Hepatocyte (in vitro differentiated cells): ENCODE results near the gene HECTD1. TPM values are rescaled to one million over a fixed set of nuclear protein-coding genes. Genes with fewer than 3 reads are reported as not detected.

ENCODE experiments used
- DNase-seq: peaks from one replicate; pipeline ENCODE4 v3.0.0-alpha.2; 2016; ENCODE audit warnings: low spot score
- H2AFZ ChIP-seq: fragments of 200-600 bp; sonication (generic); 2 replicates; pipeline ENCODE4 v1.6.0; 2016; ENCODE audit warnings: antibody characterized with exemption, mild to moderate bottlenecking
- H3K27ac ChIP-seq: fragments of 200-600 bp; sonication (generic); 2 replicates; pipeline ENCODE4 v1.5.1; 2016; ENCODE audit warnings: mild to moderate bottlenecking
- H3K27me3 ChIP-seq: fragments of 200-600 bp; sonication (generic); 2 replicates; pipeline ENCODE4 v1.6.1; 2016
- H3K36me3 ChIP-seq: fragments of 200-600 bp; sonication (generic); replicated peaks from 2 replicates; pipeline ENCODE4 v1.5.1; 2016; ENCODE audit warnings: low read depth; ENCODE audit not compliant: insufficient read depth
- H3K4me1 ChIP-seq: fragments of 200-600 bp; sonication (generic); 2 replicates; pipeline ENCODE4 v1.5.1; 2016; ENCODE audit warnings: mild to moderate bottlenecking, moderate library complexity; ENCODE audit not compliant: insufficient read depth
- H3K4me2 ChIP-seq: fragments of 200-600 bp; sonication (generic); 2 replicates; pipeline ENCODE4 v1.6.0; 2016
- H3K4me3 ChIP-seq: fragments of 200-600 bp; sonication (generic); 2 replicates; pipeline ENCODE4 v1.5.1; 2016; ENCODE audit warnings: mild to moderate bottlenecking
- H3K79me2 ChIP-seq: fragments of 200-600 bp; sonication (generic); 2 replicates; pipeline ENCODE4 v1.6.0; 2017; ENCODE audit warnings: mild to moderate bottlenecking
- H3K9me2 ChIP-seq: fragments of 200-600 bp; sonication (generic); replicated peaks from 2 replicates; pipeline ENCODE4 v1.6.0; 2017; ENCODE audit warnings: mild to moderate bottlenecking; ENCODE audit not compliant: insufficient read depth
- H3K9me3 ChIP-seq: fragments of 200-600 bp; sonication (generic); 2 replicates; pipeline ENCODE4 v1.5.1; 2016; ENCODE audit warnings: low read depth, mild to moderate bottlenecking
- H4K20me1 ChIP-seq: fragments of 200-600 bp; sonication (generic); 2 replicates; pipeline ENCODE4 v1.6.0; 2016; ENCODE audit warnings: mild to moderate bottlenecking; ENCODE audit not compliant: insufficient read depth, poor library complexity, severe bottlenecking
- EZH2 ChIP-seq: fragments of 200-600 bp; sonication (generic); IDR thresholded peaks from 2 replicates; pipeline ENCODE4 v1.6.1; 2016; ENCODE audit warnings: antibody characterized with exemption, mild to moderate bottlenecking, borderline replicate concordance
- EZH2phosphoT487 ChIP-seq: fragments of 200-600 bp; sonication (generic); IDR thresholded peaks from one replicate; pipeline ENCODE4 v1.6.1; 2018; ENCODE audit warnings: antibody characterized with exemption, mild to moderate bottlenecking, low read depth, moderate library complexity; ENCODE audit not compliant: unreplicated experiment, severe bottlenecking
- WGBS: methylation state at CpG from one replicate; pipeline ENCODE4 v1.1.6; 2016; ENCODE audit warnings: low lambda C conversion rate; ENCODE audit errors: missing lambda C conversion rate; 5-methylcytosine and 5-hydroxymethylcytosine counted together
- polyA plus RNA-seq: library from polyadenylated mRNA; unstranded; fragments of >200 nt; fragmentation: Nextera tagmentation; extraction: Ambion mirVana; gene quantifications from 2 replicates; pipeline ENCODE4 v1.2.1, GENCODE V29; 2016
- total RNA-seq: library from RNA; depleted of rRNA; stranded (reverse); fragments of >200 nt; gene quantifications from 2 replicates; pipeline ENCODE4 v1.2.3, GENCODE V29; 2014
- TF ChIP-seq, protein P1 (sequence below): fragments of 200-600 bp; sonication (generic); IDR thresholded peaks from 2 replicates; pipeline ENCODE4 v1.5.1; 2016; ENCODE audit warnings: antibody characterized with exemption, mild to moderate bottlenecking; ENCODE audit not compliant: poor library complexity

Gene HECTD1
- total and polyA plus RNA-seq, 2 experiments from 2014 or later, result 45.2 to 159 TPM

DNA sequence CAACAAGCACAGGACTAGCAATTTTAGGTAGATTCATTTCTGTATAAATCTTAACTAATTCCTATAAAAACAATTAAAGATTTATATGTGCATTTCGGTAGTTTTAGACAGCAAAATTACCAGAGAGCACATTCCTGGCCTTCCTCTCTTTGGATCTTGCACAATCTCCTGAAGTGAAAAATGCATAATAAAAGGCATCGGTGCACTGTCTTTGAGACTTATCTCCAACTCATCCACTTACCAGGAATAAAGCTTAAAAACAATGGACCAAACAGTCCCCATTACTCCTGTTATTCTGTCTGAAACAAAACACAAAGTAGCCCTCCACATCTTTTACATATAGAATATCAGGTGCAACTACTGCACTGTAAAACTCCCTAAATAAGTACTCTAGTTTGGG, 69.3 kb downstream of the HECTD1 start:
- no peak for DNase-seq
- Histone ChIP-seq H3K4me3 (no peak overlapping the region), H3K27ac (no peak overlapping the region), H3K79me2 (no peaks in the 10 kb centered on the region), H3K27me3 (no peaks in the 10 kb centered on the region), H3K4me1 (no peaks in the 10 kb centered on the region), H3K9me2 (no peaks in the 10 kb centered on the region), H3K4me2 (no peak overlapping the region), H2AFZ (no peak overlapping the region), H3K36me3 (no peaks in the 10 kb centered on the region), H4K20me1 (no peaks in the 10 kb centered on the region), H3K9me3 (no peaks in the 10 kb centered on the region)
- 89% methylated on average over 2 of the region's 2 CpGs for WGBS
- TF ChIP-seq EZH2, result no peak
- TF ChIP-seq, protein P1, sequence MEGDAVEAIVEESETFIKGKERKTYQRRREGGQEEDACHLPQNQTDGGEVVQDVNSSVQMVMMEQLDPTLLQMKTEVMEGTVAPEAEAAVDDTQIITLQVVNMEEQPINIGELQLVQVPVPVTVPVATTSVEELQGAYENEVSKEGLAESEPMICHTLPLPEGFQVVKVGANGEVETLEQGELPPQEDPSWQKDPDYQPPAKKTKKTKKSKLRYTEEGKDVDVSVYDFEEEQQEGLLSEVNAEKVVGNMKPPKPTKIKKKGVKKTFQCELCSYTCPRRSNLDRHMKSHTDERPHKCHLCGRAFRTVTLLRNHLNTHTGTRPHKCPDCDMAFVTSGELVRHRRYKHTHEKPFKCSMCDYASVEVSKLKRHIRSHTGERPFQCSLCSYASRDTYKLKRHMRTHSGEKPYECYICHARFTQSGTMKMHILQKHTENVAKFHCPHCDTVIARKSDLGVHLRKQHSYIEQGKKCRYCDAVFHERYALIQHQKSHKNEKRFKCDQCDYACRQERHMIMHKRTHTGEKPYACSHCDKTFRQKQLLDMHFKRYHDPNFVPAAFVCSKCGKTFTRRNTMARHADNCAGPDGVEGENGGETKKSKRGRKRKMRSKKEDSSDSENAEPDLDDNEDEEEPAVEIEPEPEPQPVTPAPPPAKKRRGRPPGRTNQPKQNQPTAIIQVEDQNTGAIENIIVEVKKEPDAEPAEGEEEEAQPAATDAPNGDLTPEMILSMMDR, result no peak
- no peak for TF ChIP-seq EZH2phosphoT487

DNA sequence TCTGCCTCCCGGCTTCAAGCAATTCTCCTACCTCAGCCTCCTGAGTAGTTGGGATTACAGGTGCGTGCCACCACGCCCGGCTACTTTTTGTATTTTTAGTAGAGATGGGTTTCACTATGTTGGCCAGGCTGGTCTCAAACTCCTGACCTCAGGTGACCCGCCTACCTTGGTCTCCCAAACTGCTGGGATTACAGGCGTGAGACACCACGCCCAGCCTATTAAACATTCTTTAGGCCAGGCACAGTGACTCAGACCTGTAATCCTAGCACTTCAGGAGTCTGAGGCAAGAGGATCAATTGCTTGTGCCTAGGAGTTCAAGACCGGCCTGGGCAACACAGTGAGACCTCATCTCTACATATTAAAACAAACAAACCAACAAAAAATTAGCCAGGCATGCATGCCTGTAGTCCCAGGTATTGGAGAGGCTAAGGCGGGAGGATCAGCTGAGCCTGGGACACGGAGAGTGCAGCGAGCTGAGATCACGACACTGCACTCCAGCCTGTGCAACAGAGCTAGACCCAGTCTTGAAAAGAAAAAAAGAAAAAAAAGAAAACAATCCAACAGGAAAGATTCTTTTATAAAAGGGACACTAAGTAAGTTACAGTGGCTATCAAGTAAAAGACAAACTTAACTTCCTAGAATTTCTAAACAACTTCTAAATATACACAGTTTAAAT, 70.2 kb downstream of the HECTD1 start:
- H2AFZ ChIP-seq, result no peak overlapping the region
- no peaks in the 10 kb centered on the region for H3K27me3 ChIP-seq
- no peaks in the 10 kb centered on the region for H3K79me2 ChIP-seq
- no peak overlapping the region for H3K4me3 ChIP-seq
- H3K9me3 ChIP-seq, result no peaks in the 10 kb centered on the region
- no peaks in the 10 kb centered on the region for H4K20me1 ChIP-seq
- 97% methylated on average over 12 of the region's 12 CpGs for whole genome bisulfite sequencing
- no peak for DNase-seq
- H3K4me2 ChIP-seq, result no peak overlapping the region
- TF ChIP-seq, protein P1, result no peak
- TF ChIP-seq EZH2 (no peak), EZH2phosphoT487 (no peak)
- no peak overlapping the region for H3K27ac ChIP-seq
- H3K9me2 ChIP-seq, result no peaks in the 10 kb centered on the region
- no peaks in the 10 kb centered on the region for H3K4me1 ChIP-seq
- no peaks in the 10 kb centered on the region for H3K36me3 ChIP-seq

DNA sequence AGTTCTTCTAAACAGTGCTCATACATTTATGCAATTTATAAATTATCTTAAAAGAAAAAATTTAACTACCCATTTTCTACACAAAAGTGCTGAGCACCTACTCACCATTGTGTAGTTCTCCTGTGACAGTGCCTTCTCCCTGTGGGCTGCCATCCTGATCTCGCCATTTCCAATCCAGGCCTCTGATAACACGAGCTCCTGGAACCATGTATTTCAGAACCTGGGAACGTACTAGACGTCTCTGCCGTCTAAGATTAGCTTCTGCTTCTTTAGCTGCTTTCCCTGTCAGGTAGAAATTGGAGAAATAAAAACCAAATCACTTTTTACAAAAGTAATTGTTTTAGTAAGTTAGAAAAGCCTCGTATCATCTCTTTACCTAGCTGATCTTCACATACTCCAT, 74.5 kb downstream of the HECTD1 start:
- TF ChIP-seq EZH2 (no peak), EZH2phosphoT487 (no peak)
- TF ChIP-seq, protein P1, result no peak
- H3K27ac ChIP-seq, result no peak overlapping the region
- H4K20me1 ChIP-seq, result no peaks in the 10 kb centered on the region
- no peaks in the 10 kb centered on the region for H3K27me3 ChIP-seq
- no peaks in the 10 kb centered on the region for H3K9me3 ChIP-seq
- no peak overlapping the region for H3K4me3 ChIP-seq
- H3K79me2 ChIP-seq, result no peaks in the 10 kb centered on the region
- WGBS, result 94% methylated on average over 6 of the region's 6 CpGs
- H3K9me2 ChIP-seq, result no peaks in the 10 kb centered on the region
- no peak overlapping the region for H3K4me2 ChIP-seq
- H2AFZ ChIP-seq, result no peak overlapping the region
- peaks cover under 1% of the 10 kb centered on the region for H3K4me1 ChIP-seq
- no peaks in the 10 kb centered on the region for H3K36me3 ChIP-seq
- DNase-seq, result no peak
